Gastroesophageal sphincter (tissue), 4 donors: Measurements from ENCODE around the gene HYOU1. TPM values are rescaled to one million over a fixed set of nuclear protein-coding genes. Genes with fewer than 3 reads are reported as not detected.
"Not testable (repeated sequence)": the region's sequence is repeated elsewhere in the genome, so short reads cannot be mapped to it uniquely, and the experiment has no call there.

Experiments
- ATAC-seq: fragments of 150-250 bp; one replicate; pipeline ENCODE4 v1.9.1; 2016; ENCODE audit warnings: mild to moderate bottlenecking, moderate library complexity
- H3K27ac ChIP-seq, 4 donors: fragments of 200-600 bp; sonication (generic) in 3 of 4; 1 replicate in 3 of 4; 2 replicates in 1 of 4; pipeline ENCODE4 v1.5.1; 2016 to 2019
- H3K27me3 ChIP-seq: fragments of 200-600 bp; sonication (generic); one replicate; pipeline ENCODE4 v1.5.1; 2019
- H3K36me3 ChIP-seq, 2 donors: fragments of 200-600 bp; sonication (generic); one replicate each; pipeline ENCODE4 v1.5.1; 2019; ENCODE audit warnings: control low read depth in 1 of 2
- H3K4me1 ChIP-seq, 3 donors: fragments of 200-600 bp; sonication (generic); 1 replicate in 2 of 3; 2 replicates in 1 of 3; pipeline ENCODE4 v1.5.1; 2016 to 2019; ENCODE audit warnings: control low read depth in 2 of 3
- H3K4me3 ChIP-seq, 2 donors: fragments of 200-600 bp; sonication (generic); one replicate each; pipeline ENCODE4 v1.5.1; 2019; ENCODE audit warnings: mild to moderate bottlenecking in 1 of 2, moderate library complexity in 1 of 2
- H3K9me3 ChIP-seq, 3 donors: fragments of 200-600 bp; sonication (generic); one replicate each; pipeline ENCODE4 v1.5.1; 2017 to 2019; ENCODE audit warnings: control low read depth in 2 of 3
- CTCF ChIP-seq, 4 experiments: fragments of 200-600 bp in 2 of 4; fragments of 450-650 bp in 2 of 4; sonication (generic) in 1 of 4; IDR thresholded peaks; one replicate each; pipeline ENCODE4 v1.5.1; 2017 to 2019; ENCODE audit warnings: antibody characterized with exemption in 4 of 4, mild to moderate bottlenecking in 2 of 4, moderate library complexity in 2 of 4
- EP300 ChIP-seq: sonication (generic); formaldehyde crosslinking; IDR thresholded peaks from one replicate; pipeline ENCODE4 v1.6.1; 2017; ENCODE audit warnings: antibody characterized with exemption, mild to moderate bottlenecking
- POLR2A ChIP-seq, 2 donors: fragments of 450-650 bp; IDR thresholded peaks; one replicate each; pipeline ENCODE4 v1.6.1; 2017; ENCODE audit warnings: antibody characterized with exemption in 2 of 2, mild to moderate bottlenecking in 2 of 2, moderate library complexity in 1 of 2
- POLR2AphosphoS5 ChIP-seq: sonication (generic); formaldehyde crosslinking; IDR thresholded peaks from one replicate; pipeline ENCODE4 v1.6.1; 2017; ENCODE audit warnings: antibody characterized with exemption
- WGBS, 2 donors: methylation state at CpG; one replicate each; pipeline ENCODE4 v1.1.5; 2018; ENCODE audit warnings: low coverage in 1 of 2; 5-methylcytosine and 5-hydroxymethylcytosine counted together
- total RNA-seq, 4 donors: library from RNA; depleted of rRNA; stranded (reverse); fragments of >200 nt; gene quantifications; one replicate each; pipeline ENCODE4 v1.1.0, GENCODE V29; 2016

The HYOU1 gene, protein sequence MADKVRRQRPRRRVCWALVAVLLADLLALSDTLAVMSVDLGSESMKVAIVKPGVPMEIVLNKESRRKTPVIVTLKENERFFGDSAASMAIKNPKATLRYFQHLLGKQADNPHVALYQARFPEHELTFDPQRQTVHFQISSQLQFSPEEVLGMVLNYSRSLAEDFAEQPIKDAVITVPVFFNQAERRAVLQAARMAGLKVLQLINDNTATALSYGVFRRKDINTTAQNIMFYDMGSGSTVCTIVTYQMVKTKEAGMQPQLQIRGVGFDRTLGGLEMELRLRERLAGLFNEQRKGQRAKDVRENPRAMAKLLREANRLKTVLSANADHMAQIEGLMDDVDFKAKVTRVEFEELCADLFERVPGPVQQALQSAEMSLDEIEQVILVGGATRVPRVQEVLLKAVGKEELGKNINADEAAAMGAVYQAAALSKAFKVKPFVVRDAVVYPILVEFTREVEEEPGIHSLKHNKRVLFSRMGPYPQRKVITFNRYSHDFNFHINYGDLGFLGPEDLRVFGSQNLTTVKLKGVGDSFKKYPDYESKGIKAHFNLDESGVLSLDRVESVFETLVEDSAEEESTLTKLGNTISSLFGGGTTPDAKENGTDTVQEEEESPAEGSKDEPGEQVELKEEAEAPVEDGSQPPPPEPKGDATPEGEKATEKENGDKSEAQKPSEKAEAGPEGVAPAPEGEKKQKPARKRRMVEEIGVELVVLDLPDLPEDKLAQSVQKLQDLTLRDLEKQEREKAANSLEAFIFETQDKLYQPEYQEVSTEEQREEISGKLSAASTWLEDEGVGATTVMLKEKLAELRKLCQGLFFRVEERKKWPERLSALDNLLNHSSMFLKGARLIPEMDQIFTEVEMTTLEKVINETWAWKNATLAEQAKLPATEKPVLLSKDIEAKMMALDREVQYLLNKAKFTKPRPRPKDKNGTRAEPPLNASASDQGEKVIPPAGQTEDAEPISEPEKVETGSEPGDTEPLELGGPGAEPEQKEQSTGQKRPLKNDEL
- total RNA-seq, result 10 to 100 TPM; 37.8 to 63.0 (median 57.9) TPM

- Histone ChIP-seq H3K4me1 (peaks cover 0 to 29% (median 11%) of the 10 kb centered on the region in 3 donors), H3K9me3 (no peaks in the 10 kb centered on the region), H3K27ac (peak within 1 kb of the TSS; percentile 85 to 98 (median 88)), H3K27me3 (no peaks in the 10 kb centered on the region), H3K4me3 (peak within 1 kb of the TSS; percentile 61 to 95), H3K36me3 (peaks cover 0 to 33% of the 10 kb centered on the region in 2 donors)
- WGBS, 2 donors, result 0% methylated on average over 5 of the region's 79 CpGs; no CpG with 5 or more reads in 1 of the 2 donors
- ATAC-seq, result peak; percentile 99
- TF ChIP-seq POLR2A (IDR thresholded peaks at IDR 0.05), result peak; percentile 78 to 79
- no peak for TF ChIP-seq EP300
- TF ChIP-seq CTCF (IDR thresholded peaks at IDR 0.05), result peak in 2 of 4 experiments; percentile 48 to 57
- TF ChIP-seq POLR2AphosphoS5, result peak; percentile 65
These were observed at the start of gene HYOU1 for GRCh38 chr11:119057000-119057769. HYOU1 (minus strand) TSS chr11:119057205; CDS start chr11:119056160, 1,045 bp downstream.

DNA sequence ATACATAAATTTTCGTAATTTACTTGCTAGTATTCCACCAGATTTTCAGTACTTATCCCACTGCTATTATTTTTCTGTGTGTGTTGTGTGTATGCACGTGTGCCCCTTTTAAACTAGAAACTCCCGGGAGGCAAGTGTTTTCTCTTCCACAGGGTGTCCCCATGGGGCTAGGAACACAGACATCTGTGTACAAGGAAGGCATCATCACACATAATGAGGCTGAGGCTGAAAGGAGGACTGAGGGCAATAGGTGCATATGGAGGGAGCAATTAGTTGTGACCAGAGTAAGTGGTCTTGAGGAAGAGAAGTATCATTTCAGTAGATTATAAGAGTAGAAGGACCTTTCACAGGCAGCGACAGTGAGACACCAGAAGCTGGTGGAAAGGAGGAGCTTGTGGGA lies 46.8 kb upstream of the HYOU1 start:
- ATAC-seq, result no peak

GRCh38 chr11:119103161-119103664 lies 46.2 kb upstream of the HYOU1 start:
- ATAC-seq, result not testable (repeated sequence)

More for the DNA sequence above, 46.8 kb upstream of the HYOU1 start:
- H3K4me3 ChIP-seq, result no peak overlapping the region
- no peaks in the 10 kb centered on the region for H3K9me3 ChIP-seq
- peak overlapping the region in 3 of 4 donors; percentile 93 to 96 (median 94) for H3K27ac ChIP-seq
- peaks cover 0 to 5% of the 10 kb centered on the region in 2 donors for H3K36me3 ChIP-seq
- H3K27me3 ChIP-seq, result no peaks in the 10 kb centered on the region
- TF ChIP-seq CTCF (IDR thresholded peaks at IDR 0.05) (no peak), EP300 (no peak), POLR2AphosphoS5 (no peak), POLR2A (IDR thresholded peaks at IDR 0.05) (no peak)
- peaks cover 3 to 56% (median 31%) of the 10 kb centered on the region in 3 donors for H3K4me1 ChIP-seq
- WGBS, 2 donors, result 47 to 69% methylated on average over 4 of the region's 4 CpGs

DNA sequence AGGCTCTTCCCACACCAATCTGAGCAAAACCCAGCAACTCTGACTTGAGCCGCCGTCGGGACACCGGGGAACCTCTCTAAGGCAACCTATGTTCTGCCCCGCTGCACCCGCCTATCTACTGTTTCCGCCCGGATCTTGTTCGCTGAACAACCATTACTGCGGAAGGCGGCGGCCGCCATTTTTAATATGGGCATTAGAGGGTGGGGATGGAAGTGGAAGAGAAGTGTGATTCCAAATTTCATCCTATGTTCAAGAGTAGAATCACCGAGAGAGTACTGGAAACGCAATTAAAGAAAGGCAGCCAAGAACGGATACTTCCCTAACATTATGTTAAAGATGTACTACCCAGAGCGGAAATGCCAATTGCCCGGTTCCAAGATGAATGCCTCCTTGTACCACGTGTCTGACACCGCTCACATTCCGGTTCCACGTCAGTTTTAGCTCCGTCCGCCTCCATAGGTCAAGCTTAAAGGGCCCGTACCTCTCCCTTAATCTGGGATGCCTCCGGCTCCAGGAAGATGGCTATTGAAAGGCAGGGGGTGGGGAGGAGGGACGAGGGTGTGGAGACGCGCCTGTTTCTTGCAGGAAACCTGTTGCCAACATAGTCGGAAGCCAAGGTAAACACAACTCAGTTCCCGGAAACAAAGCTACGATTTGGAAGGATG lies 44.9 kb upstream of the HYOU1 start, which contains the start of gene DPAGT1:
Gene DPAGT1 (minus strand): TSS at position 95 of the 665 bp plus-strand sequence. CDS start 198 bp downstream, outside the sequence.
- 0% methylated on average over 6 to 7 of the region's 32 CpGs for WGBS, 2 donors
- peaks cover 3 to 45% (median 25%) of the 10 kb centered on the region in 3 donors for H3K4me1 ChIP-seq
- H3K4me3 ChIP-seq, result peak within 1 kb of the TSS; percentile 74 to 86
- no peaks in the 10 kb centered on the region for H3K9me3 ChIP-seq
- peak; percentile 96 for ATAC-seq
- no peaks in the 10 kb centered on the region for H3K27me3 ChIP-seq
- H3K27ac ChIP-seq, result peak within 1 kb of the TSS; percentile 93 to 98 (median 95)
- peaks cover 0 to 24% of the 10 kb centered on the region in 2 donors for H3K36me3 ChIP-seq
- TF ChIP-seq CTCF (IDR thresholded peaks at IDR 0.05), result peak in 1 of 4 experiments; percentile 2
- no peak for TF ChIP-seq POLR2A (IDR thresholded peaks at IDR 0.05)
- TF ChIP-seq EP300, result no peak
- TF ChIP-seq POLR2AphosphoS5, result peak; percentile 40

More at GRCh38 chr11:119103161-119103664, 46.2 kb upstream of the HYOU1 start:
- Histone ChIP-seq H3K27ac (peak overlapping the region; percentile 93 to 98 (median 95)), H3K36me3 (peaks cover 0 to 10% of the 10 kb centered on the region in 2 donors), H3K4me1 (peaks cover 3 to 50% (median 25%) of the 10 kb centered on the region in 3 donors), H3K4me3 (peak overlapping the region; percentile 74 to 86)
- not testable (repeated sequence) for H3K27me3 ChIP-seq, H3K9me3 ChIP-seq
- 80% methylated on average over 10 of the region's 18 CpGs; no CpG with 5 or more reads in 1 of the 2 donors for WGBS, 2 donors
